A673 (cell line): ENCODE results near the gene SMIM31. TPM values are rescaled to one million over a fixed set of nuclear protein-coding genes. Genes with fewer than 3 reads are reported as not detected.

Experiments
- BruUV-seq: library from RNA; stranded (reverse); fragments of 400-500 nt; replicated peaks from 2 replicates; lab custom pipeline; 2021; lab: Mats Ljungman, UMichigan
- CTCF ChIA-PET: fragments of 300-600 bp; sonication (Branson Sonifier 250); formaldehyde crosslinking; loops from one replicate; lab custom pipeline; 2022; ENCODE audit warnings: antibody characterized with exemption; lab: Charles Lee
- POLR2A ChIA-PET: fragments of 300-600 bp; sonication (Branson Sonifier 250); formaldehyde crosslinking; loops from one replicate; lab custom pipeline; 2022; ENCODE audit warnings: antibody characterized with exemption; ENCODE audit not compliant: low non-redundant PET; lab: Charles Lee
- DNase-seq: peaks from one replicate; pipeline ENCODE4 v3.0.0-alpha.2; 2015; ENCODE audit warnings: low spot score
- H3K27ac ChIP-seq: fragments of 200-600 bp; sonication (generic); 2 replicates; pipeline ENCODE4 v1.5.1; 2016; ENCODE audit warnings: mixed run types, low read depth, mild to moderate bottlenecking, mixed read lengths, antibody characterized with exemption, low read length; ENCODE audit not compliant: poor library complexity, severe bottlenecking
- H3K27me3 ChIP-seq: fragments of 200-600 bp; sonication (generic); replicated peaks from 2 replicates; pipeline ENCODE4 v1.6.1; 2017; ENCODE audit warnings: mixed run types, low read depth, mild to moderate bottlenecking, mixed read lengths, antibody characterized with exemption, low read length; ENCODE audit not compliant: insufficient read depth, poor library complexity
- H3K36me3 ChIP-seq: fragments of 200-600 bp; sonication (generic); 2 replicates; pipeline ENCODE4 v1.6.1; 2016; ENCODE audit warnings: mixed run types, mild to moderate bottlenecking, mixed read lengths, antibody characterized with exemption, low read length; ENCODE audit not compliant: insufficient read depth, poor library complexity, severe bottlenecking
- H3K4me1 ChIP-seq: fragments of 200-600 bp; sonication (generic); 2 replicates; pipeline ENCODE4 v1.6.1; 2017; ENCODE audit warnings: mixed run types, mild to moderate bottlenecking, mixed read lengths, antibody characterized with exemption, low read length; ENCODE audit not compliant: insufficient read depth, poor library complexity, severe bottlenecking
- H3K4me3 ChIP-seq: fragments of 200-600 bp; sonication (generic); 2 replicates; pipeline ENCODE4 v1.5.1; 2016; ENCODE audit warnings: low read depth, mixed run types, mild to moderate bottlenecking, mixed read lengths, low read length; ENCODE audit not compliant: poor library complexity, severe bottlenecking
- H3K9me3 ChIP-seq: fragments of 200-600 bp; sonication (generic); 2 replicates; pipeline ENCODE4 v1.6.1; 2016; ENCODE audit warnings: mixed run types, low read depth, mild to moderate bottlenecking, mixed read lengths, antibody characterized with exemption, low read length; ENCODE audit not compliant: poor library complexity, severe bottlenecking
- CTCF ChIP-seq: fragments of 300-800, 200-600 bp; sonication (generic); conservative IDR thresholded peaks from 2 replicates; pipeline ENCODE4 v1.5.1; 2017; ENCODE audit warnings: low read depth, mild to moderate bottlenecking, antibody characterized with exemption, low read length, moderate library complexity, mixed read lengths
- EZH2 ChIP-seq: fragments of 200-600 bp; sonication (generic); IDR thresholded peaks from 2 replicates; pipeline ENCODE4 v1.6.1; 2017; ENCODE audit warnings: borderline replicate concordance, low read depth, mild to moderate bottlenecking, mixed read lengths, antibody characterized with exemption, low read length; ENCODE audit not compliant: poor library complexity, severe bottlenecking
- intact Hi-C: fragments of 100-400 bp; cut with micrococcal nuclease; formaldehyde crosslinking; loops from one replicate; pipeline ENCODE4 v1.10.0; 2022; ENCODE audit not compliant: unreplicated experiment
- total RNA-seq: library from RNA; stranded (reverse); gene quantifications from 2 replicates; pipeline ENCODE4 v1.2.3, GENCODE V29; 2021

SMIM31 gene
- total RNA-seq, 1 experiment from 2014 or later, result not detected

DNA sequence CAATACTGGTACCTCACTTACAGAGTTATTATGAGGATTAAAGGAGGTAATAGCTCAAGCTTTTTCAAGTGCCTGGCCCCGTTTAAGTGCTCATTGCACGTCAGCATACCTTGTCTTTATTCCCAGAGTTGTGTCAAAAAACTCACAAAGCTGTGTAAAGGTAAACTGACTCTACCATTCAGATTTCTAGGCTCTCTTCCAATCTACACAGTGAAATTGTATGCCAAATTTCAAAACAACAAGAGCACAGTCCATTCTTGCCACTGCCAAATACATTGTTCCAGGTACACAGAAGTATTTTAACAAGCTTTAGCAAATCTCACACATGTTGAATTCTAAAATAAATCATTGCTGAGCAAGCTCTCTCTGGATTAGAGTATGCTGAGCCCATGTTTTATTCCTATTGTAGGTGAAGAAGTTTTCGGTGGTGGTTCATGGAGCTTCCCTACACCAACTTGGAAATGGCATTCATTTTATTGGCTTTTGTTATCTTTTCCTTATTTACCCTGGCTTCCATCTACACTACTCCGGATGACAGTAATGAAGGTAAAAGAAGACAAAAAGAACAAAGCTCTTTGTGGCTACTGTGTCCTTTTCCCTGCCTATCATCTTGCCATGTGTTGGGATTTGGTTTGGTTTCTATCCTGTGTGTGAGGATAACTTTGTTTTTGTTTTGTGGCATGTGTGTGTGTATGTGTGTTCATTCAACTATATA, 16.2 kb downstream of the SMIM31 start:
- no peak for DNase-seq
- ChIA-PET CTCF (interaction anchor here (0.5 to 1.9 kb wide), 3 partner anchors 322 to 327 kb away, joined by 3 to 8 read pairs (median 6); no protein-coding TSS in a partner anchor), POLR2A (no interaction called here)
- BruUV-seq, result no TSS peak
- H3K27me3 ChIP-seq, result no peaks in the 10 kb centered on the region
- no peak overlapping the region for H3K4me3 ChIP-seq
- H3K36me3 ChIP-seq, result no peaks in the 10 kb centered on the region
- H3K27ac ChIP-seq, result no peak overlapping the region
- no peak for TF ChIP-seq CTCF
- TF ChIP-seq EZH2, result no peak
- peaks cover 18% of the 10 kb centered on the region for H3K4me1 ChIP-seq
- H3K9me3 ChIP-seq, result no peaks in the 10 kb centered on the region
- intact Hi-C loops, result no loop called here

GRCh38 chr4:164771088-164771487, 17.2 kb downstream of the SMIM31 start:
- H3K4me3 ChIP-seq, result no peak overlapping the region
- H3K36me3 ChIP-seq, result no peaks in the 10 kb centered on the region
- no peak for TF ChIP-seq EZH2
- TF ChIP-seq CTCF, result no peak
- peaks cover 18% of the 10 kb centered on the region for H3K4me1 ChIP-seq
- H3K9me3 ChIP-seq, result no peaks in the 10 kb centered on the region
- intact Hi-C loops, result no loop called here
- POLR2A ChIA-PET, result no interaction called here
- H3K27ac ChIP-seq, result peak overlapping the region; percentile 29
- peak; percentile 85 for DNase-seq
- CTCF ChIA-PET, result no interaction called here
- no peaks in the 10 kb centered on the region for H3K27me3 ChIP-seq
- BruUV-seq, result no TSS peak

GRCh38 chr4:164772076-164772475, 18.1 kb downstream of the SMIM31 start:
- POLR2A ChIA-PET, result no interaction called here
- no peaks in the 10 kb centered on the region for H3K36me3 ChIP-seq
- peaks cover 18% of the 10 kb centered on the region for H3K4me1 ChIP-seq
- no peaks in the 10 kb centered on the region for H3K27me3 ChIP-seq
- CTCF ChIA-PET, result no interaction called here
- no peak for DNase-seq
- intact Hi-C loops, result no loop called here
- H3K9me3 ChIP-seq, result no peaks in the 10 kb centered on the region
- TF ChIP-seq EZH2, result no peak
- TF ChIP-seq CTCF, result no peak
- no peak overlapping the region for H3K27ac ChIP-seq
- no peak overlapping the region for H3K4me3 ChIP-seq
- BruUV-seq, result no TSS peak
